Activated naive CD4-positive, alpha-beta T cell treated with Interleukin-2 at 50 U/mL for 16 hours (primary cell): ENCODE data around the gene TNIP3.
A peak's percentile ranks its signal among the peaks of the same experiment; 100 is the strongest.
"Not testable (repeated sequence)": the region's sequence is repeated elsewhere in the genome, so short reads cannot be mapped to it uniquely, and the experiment has no call there.

Experiments used
- DNase-seq: peaks from one replicate; pipeline ENCODE4 v3.0.0-alpha.2; 2020

TNIP3 gene

GRCh38 chr4:121176082-121176934, 12.2 kb upstream of the TNIP3 start:
- DNase-seq, result no peak

GRCh38 chr4:121171477-121171876, 7.4 kb upstream of the TNIP3 start:
- DNase-seq, result not testable (repeated sequence)

- no peak for DNase-seq
These were observed 4.5 kb upstream of the TNIP3 start for GRCh38 chr4:121168446-121169281.

- DNase-seq, result no peak
These were observed 2.9 kb upstream of the TNIP3 start for GRCh38 chr4:121166976-121167375.

- no peak for DNase-seq
These were observed 1.1 kb upstream of the TNIP3 start for GRCh38 chr4:121165206-121165605.

- DNase-seq, result peak; percentile 12
These were observed 7.0 kb downstream of the TNIP3 start for GRCh38 chr4:121156822-121157769.

GRCh38 chr4:121155893-121156292, 8.2 kb downstream of the TNIP3 start:
- no peak for DNase-seq

- DNase-seq, result peak; percentile 9
These were observed 10.0 kb downstream of the TNIP3 start for GRCh38 chr4:121154103-121154515.

GRCh38 chr4:121151942-121152341, 12.2 kb downstream of the TNIP3 start:
- DNase-seq, result no peak

GRCh38 chr4:121150486-121150885, 13.6 kb downstream of the TNIP3 start:
- no peak for DNase-seq

GRCh38 chr4:121150003-121150402, 14.1 kb downstream of the TNIP3 start:
- DNase-seq, result no peak

GRCh38 chr4:121148621-121149020, 15.5 kb downstream of the TNIP3 start:
- DNase-seq, result no peak

GRCh38 chr4:121148000-121148399, 16.1 kb downstream of the TNIP3 start:
- no peak for DNase-seq

GRCh38 chr4:121146530-121146929, 17.6 kb downstream of the TNIP3 start:
- DNase-seq, result no peak

GRCh38 chr4:121145430-121145829, 18.7 kb downstream of the TNIP3 start:
- DNase-seq, result no peak

- DNase-seq, result no peak
These were observed 20.1 kb downstream of the TNIP3 start for GRCh38 chr4:121144021-121144420.

GRCh38 chr4:121143131-121143530, 21.0 kb downstream of the TNIP3 start:
- DNase-seq, result no peak

- no peak for DNase-seq
These were observed 23.2 kb downstream of the TNIP3 start for GRCh38 chr4:121140716-121141460.

GRCh38 chr4:121139533-121140222, 24.4 kb downstream of the TNIP3 start:
- no peak for DNase-seq

GRCh38 chr4:121138039-121138825, 25.9 kb downstream of the TNIP3 start:
- peak; percentile 41 for DNase-seq

- no peak for DNase-seq
These were observed 33.8 kb downstream of the TNIP3 start for GRCh38 chr4:121130326-121130660.
